Prostate gland (tissue), 2 donors: ENCODE measurements around the gene KLF16. TPM values are rescaled to one million over a fixed set of nuclear protein-coding genes. Genes with fewer than 3 reads are reported as not detected.

Experiments used
- DNase-seq: peaks from one replicate; pipeline ENCODE4 v3.0.0-alpha.2; 2019; ENCODE audit warnings: low spot score
- H3K27ac ChIP-seq, 2 donors: fragments of 200-600 bp; sonication (generic); 2 replicates each; pipeline ENCODE4 v1.5.1; 2017 to 2019
- H3K27me3 ChIP-seq: fragments of 200-600 bp; sonication (generic); replicated peaks from 2 replicates; pipeline ENCODE4 v1.5.1; 2019; ENCODE audit not compliant: insufficient read depth
- H3K36me3 ChIP-seq, 2 donors: fragments of 200-600 bp; sonication (generic); 1 replicate in 1 of 2; 2 replicates in 1 of 2; pipeline versions ENCODE4 v1.5.1 to v1.8.1; 2017 to 2019
- H3K4me1 ChIP-seq: fragments of 200-600 bp; sonication (generic); replicated peaks from 2 replicates; pipeline ENCODE4 v1.5.1; 2019
- H3K4me3 ChIP-seq, 2 donors: fragments of 200-600 bp; sonication (generic); 2 replicates each; pipeline ENCODE4 v1.5.1; 2017 to 2019
- H3K9me3 ChIP-seq: fragments of 200-600 bp; sonication (generic); 2 replicates; pipeline ENCODE4 v1.5.1; 2017
- POLR2A ChIP-seq: fragments of 450-650 bp; IDR thresholded peaks from one replicate; pipeline ENCODE4 v1.6.1; 2016; ENCODE audit warnings: antibody characterized with exemption, mild to moderate bottlenecking
- POLR2AphosphoS5 ChIP-seq: sonication (generic); formaldehyde crosslinking; IDR thresholded peaks from one replicate; pipeline ENCODE4 v1.6.1; 2017; ENCODE audit warnings: antibody characterized with exemption
- WGBS: methylation state at CpG from one replicate; pipeline ENCODE4 v1.1.5; 2018; 5-methylcytosine and 5-hydroxymethylcytosine counted together
- intact Hi-C: fragments of 100-400 bp; cut with DNase I; formaldehyde crosslinking; loops from one replicate; pipeline ENCODE4 v1.14.2; 2022
- microRNA counts, 2 donors: library from miRNA; unstranded; fragments of <30 nt; microRNA quantifications; one replicate each; lab custom pipeline; 2016 to 2017
- microRNA-seq: library from miRNA; unstranded; fragments of <30 nt; microRNA quantifications from one replicate; pipeline ENCODE4, GENCODE V29; 2016
- total RNA-seq, 2 donors: library from RNA; depleted of rRNA; stranded (reverse); fragments of >200 nt; gene quantifications; one replicate each; pipeline ENCODE4 v1.1.0, GENCODE V29; 2016
- TF ChIP-seq, protein P1 (sequence below), 4 experiments: fragments of 200-600 bp in 2 of 4; fragments of 450-650 bp in 2 of 4; sonication (generic) in 2 of 4; IDR thresholded peaks; 1 replicate in 3 of 4; 2 replicates in 1 of 4; pipeline ENCODE4 v1.5.1; 2016 to 2019; ENCODE audit warnings: antibody characterized with exemption in 4 of 4, mild to moderate bottlenecking in 2 of 4, moderate library complexity in 2 of 4

The KLF16 gene
- total RNA-seq, 2 donors from 2014 or later: 8.4 to 22.8 TPM

DNA sequence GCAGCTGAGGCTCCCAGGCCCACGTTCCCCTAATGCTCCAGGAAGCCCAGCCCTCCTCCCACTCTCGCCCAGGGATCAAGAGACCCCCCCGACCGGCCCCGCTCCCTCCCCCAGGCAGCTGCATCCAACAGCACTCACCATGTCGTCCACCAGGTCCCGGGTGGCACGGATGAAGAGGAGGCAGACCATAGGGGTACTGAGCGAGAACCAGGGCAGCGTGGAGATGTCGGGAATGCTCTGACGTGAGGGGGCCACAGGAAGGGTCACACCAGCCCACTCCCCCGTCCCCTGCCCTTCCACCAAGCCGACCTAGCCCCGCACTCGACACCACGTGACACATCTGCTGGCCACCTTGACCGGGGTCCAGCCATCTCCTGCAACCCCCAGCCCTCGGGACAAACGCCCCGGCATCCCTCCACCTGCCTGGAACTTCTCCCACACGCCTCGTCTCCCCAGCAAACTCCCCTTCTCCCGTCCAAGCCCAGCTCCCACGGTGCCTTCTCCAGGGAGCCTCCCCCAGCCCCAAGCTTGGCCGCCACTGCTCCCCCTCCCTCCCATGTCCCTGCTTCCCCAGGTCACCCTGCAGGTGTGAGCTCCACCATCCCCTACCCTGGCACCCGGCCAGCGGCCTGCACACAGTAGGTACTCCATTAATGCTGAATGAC is 56.2 kb downstream of the KLF16 start:
- Histone ChIP-seq H3K27ac (no peak overlapping the region), H3K9me3 (no peaks in the 10 kb centered on the region), H3K4me3 (no peak overlapping the region), H3K4me1 (peaks cover 6% of the 10 kb centered on the region), H3K36me3 (no peaks in the 10 kb centered on the region), H3K27me3 (no peaks in the 10 kb centered on the region)
- WGBS: 63% methylated on average over 27 of the region's 28 CpGs
- no peak for TF ChIP-seq POLR2AphosphoS5
- TF ChIP-seq, protein P1, sequence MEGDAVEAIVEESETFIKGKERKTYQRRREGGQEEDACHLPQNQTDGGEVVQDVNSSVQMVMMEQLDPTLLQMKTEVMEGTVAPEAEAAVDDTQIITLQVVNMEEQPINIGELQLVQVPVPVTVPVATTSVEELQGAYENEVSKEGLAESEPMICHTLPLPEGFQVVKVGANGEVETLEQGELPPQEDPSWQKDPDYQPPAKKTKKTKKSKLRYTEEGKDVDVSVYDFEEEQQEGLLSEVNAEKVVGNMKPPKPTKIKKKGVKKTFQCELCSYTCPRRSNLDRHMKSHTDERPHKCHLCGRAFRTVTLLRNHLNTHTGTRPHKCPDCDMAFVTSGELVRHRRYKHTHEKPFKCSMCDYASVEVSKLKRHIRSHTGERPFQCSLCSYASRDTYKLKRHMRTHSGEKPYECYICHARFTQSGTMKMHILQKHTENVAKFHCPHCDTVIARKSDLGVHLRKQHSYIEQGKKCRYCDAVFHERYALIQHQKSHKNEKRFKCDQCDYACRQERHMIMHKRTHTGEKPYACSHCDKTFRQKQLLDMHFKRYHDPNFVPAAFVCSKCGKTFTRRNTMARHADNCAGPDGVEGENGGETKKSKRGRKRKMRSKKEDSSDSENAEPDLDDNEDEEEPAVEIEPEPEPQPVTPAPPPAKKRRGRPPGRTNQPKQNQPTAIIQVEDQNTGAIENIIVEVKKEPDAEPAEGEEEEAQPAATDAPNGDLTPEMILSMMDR (IDR thresholded peaks at IDR 0.05): no peak
- intact Hi-C loops: no loop called here
- no peak for DNase-seq

DNA sequence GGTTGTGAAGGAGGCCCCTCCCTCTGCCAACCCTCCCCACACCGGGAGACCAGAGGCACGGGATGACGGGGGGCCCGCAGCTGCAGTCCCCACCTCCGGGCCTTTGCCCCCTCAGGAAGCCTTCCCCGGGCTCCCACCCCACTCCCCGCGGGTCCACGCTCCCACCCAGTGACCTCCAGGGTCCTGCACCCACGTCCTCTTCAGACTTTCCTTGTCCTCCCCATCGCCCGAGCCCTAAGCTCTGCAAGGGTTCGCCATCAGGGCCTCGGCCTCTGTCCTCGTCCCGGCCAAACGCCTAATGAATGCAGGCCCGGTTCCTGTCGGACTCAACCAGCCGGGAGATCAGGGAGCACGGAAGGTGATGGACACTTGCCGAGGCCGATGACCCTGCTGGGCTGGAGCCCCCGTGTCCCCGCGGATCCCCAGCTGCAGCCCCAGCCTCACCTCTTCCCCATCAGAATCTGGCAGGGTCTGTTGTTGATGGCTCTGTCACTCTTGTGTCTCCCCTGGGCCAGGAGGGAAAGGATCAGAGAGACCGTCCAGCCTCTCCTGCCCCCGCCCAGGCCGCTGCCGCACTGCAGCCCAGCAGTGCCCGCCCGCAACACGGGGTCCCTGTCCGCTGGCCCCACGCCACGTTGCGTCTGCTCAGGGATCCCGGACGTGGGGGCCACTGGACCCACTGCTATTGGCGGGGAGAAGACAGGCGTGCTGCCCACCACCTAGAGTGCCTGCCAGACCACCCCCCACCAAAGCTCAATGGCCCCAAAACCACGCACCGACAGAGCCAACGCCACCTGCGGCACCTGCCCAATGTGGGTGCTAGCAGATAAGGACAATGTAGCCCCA is 57.0 kb downstream of the KLF16 start:
- Histone ChIP-seq H3K4me3 (no peak overlapping the region), H3K4me1 (no peaks in the 10 kb centered on the region), H3K27me3 (no peaks in the 10 kb centered on the region), H3K27ac (no peak overlapping the region), H3K36me3 (no peaks in the 10 kb centered on the region), H3K9me3 (no peaks in the 10 kb centered on the region)
- no peak for DNase-seq
- intact Hi-C loops: no loop called here
- TF ChIP-seq POLR2AphosphoS5 (no peak), POLR2A (no peak)
- TF ChIP-seq, protein P1 (IDR thresholded peaks at IDR 0.05): no peak
- WGBS: 85% methylated on average over 45 of the region's 45 CpGs

DNA sequence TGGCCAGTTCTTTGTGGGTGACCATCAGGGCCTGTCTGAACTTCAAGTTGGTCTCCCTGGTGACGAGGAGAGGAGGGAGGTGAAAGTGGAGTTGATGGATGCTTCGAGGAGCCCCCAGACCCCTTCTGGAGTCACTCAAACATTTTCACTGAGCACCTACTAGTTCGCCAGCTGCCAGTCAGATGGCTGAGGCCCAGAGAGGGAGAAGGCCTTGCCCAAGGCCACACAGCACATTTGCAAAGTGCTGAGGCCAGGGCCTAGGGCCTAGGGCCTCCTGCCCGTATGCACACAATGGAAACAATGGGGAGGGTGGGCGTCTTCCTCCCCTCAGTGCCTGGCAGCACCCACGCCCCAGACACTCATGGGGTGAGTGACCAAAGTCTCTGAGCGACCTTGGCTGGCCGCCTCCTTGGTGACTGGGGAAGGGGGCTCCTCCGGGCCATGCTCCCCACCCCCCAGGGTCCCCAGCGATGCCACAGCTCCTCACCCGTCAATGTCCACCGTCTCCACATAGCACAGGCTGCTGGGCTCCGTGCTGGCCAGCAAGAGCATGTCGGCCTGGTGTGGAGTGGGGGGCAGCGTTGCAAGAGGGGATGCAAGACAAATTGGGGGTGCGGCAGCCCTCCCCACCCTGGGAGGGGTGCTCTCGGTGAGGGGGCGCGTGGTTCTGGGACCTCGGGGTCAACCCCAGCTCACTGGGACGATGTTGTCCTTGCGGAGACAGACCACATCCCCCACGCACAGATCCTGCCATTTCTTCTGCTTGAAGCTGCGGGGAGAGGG is 57.8 kb downstream of the KLF16 start:
- no peaks in the 10 kb centered on the region for H3K4me1 ChIP-seq
- no peak for TF ChIP-seq POLR2A
- no peak for TF ChIP-seq POLR2AphosphoS5
- TF ChIP-seq, protein P1 (IDR thresholded peaks at IDR 0.05): no peak
- DNase-seq: no peak
- no peaks in the 10 kb centered on the region for H3K36me3 ChIP-seq
- H3K27me3 ChIP-seq: no peaks in the 10 kb centered on the region
- no peak overlapping the region for H3K4me3 ChIP-seq
- intact Hi-C loops: no loop called here
- no peaks in the 10 kb centered on the region for H3K9me3 ChIP-seq
- no peak overlapping the region for H3K27ac ChIP-seq
- WGBS: 91% methylated on average over 23 of the region's 24 CpGs

DNA sequence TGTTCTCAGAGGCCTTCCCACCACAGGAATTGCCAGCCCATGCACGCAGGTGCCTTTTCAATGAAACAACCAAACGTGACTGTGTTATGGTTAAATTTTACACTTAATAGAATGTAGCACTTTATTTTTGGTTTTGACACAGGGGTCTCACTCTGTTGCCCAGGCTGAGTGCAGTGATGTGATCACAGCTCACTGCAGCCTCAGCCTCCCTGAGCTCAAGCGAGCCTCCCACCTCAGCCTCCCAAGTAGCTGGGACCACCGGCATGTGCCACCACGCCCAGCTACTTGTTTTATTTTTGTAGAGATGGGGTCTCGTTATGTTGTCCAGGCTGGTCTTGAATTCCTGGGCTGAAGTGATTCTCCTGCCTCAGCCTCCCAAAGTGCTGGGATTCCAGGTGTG is 58.5 kb downstream of the KLF16 start:
- no peak overlapping the region for H3K27ac ChIP-seq
- H3K27me3 ChIP-seq: no peaks in the 10 kb centered on the region
- WGBS: 85% methylated on average over 6 of the region's 6 CpGs
- intact Hi-C loops: no loop called here
- H3K4me1 ChIP-seq: no peaks in the 10 kb centered on the region
- TF ChIP-seq POLR2A (no peak), POLR2AphosphoS5 (no peak)
- TF ChIP-seq, protein P1 (IDR thresholded peaks at IDR 0.05): no peak
- no peaks in the 10 kb centered on the region for H3K36me3 ChIP-seq
- no peak for DNase-seq
- H3K9me3 ChIP-seq: no peaks in the 10 kb centered on the region
- no peak overlapping the region for H3K4me3 ChIP-seq

MicroRNAs within 50 kb of the gene (microRNA counts, 767-probe panel; counts per million panel counts)
- 0 to 431 counts per million in 2 donors for microRNA hsa-miR-1909-3p (lab: Ali Mortazavi, UCI)

Small RNA genes within 50 kb of the gene (microRNA-seq; reads per million reads assigned to microRNA genes)
- gene MIR1909: 0.34 reads per million

Other genes starting within 250 kb of the KLF16 start
- gene TCF3, start 211.0 kb downstream of the KLF16 start, total RNA-seq: 100 to 1,000 TPM in 1 of 2 donors, 10 to 100 TPM in 1; 91.5 to 332 TPM
- gene ONECUT3, start 110.1 kb downstream of the KLF16 start, total RNA-seq: not detected
- gene ATP8B3, start 51.3 kb downstream of the KLF16 start, total RNA-seq: 1 to 10 TPM in 1 of 2 donors, under 1 TPM in 1; 0.18 to 4.7 TPM
- 10 to 100 TPM; 29.8 to 59.1 TPM for gene REXO1, start 15.1 kb downstream of the KLF16 start, total RNA-seq
- gene ABHD17A, start 21.9 kb upstream of the KLF16 start, total RNA-seq: 100 to 1,000 TPM; 131 to 146 TPM
- gene ADAT3, start 41.8 kb upstream of the KLF16 start, total RNA-seq: 10 to 100 TPM; 17.3 to 25.1 TPM
- 100 to 1,000 TPM; 161 to 248 TPM for gene SCAMP4, start 41.8 kb upstream of the KLF16 start, total RNA-seq
- gene CSNK1G2, start 77.6 kb upstream of the KLF16 start, total RNA-seq: 100 to 1,000 TPM in 1 of 2 donors, 10 to 100 TPM in 1; 56.5 to 107 TPM
- gene BTBD2, start 152.1 kb upstream of the KLF16 start, total RNA-seq: 100 to 1,000 TPM; 116 to 136 TPM
- 100 to 1,000 TPM; 141 to 189 TPM for gene MKNK2, start 187.7 kb upstream of the KLF16 start, total RNA-seq
- 10 to 100 TPM; 40.1 to 43.5 TPM for gene MOB3A, start 232.7 kb upstream of the KLF16 start, total RNA-seq
- gene IZUMO4, start 233.3 kb upstream of the KLF16 start, total RNA-seq: 10 to 100 TPM; 11.8 to 50.2 TPM